Sigmoid colon (tissue), 7 donors: ENCODE results near the gene SH3GL2. TPM values are rescaled to one million over a fixed set of nuclear protein-coding genes. Genes with fewer than 3 reads are reported as not detected.

Experiments used
- DNase-seq: peaks from one replicate; pipeline ENCODE4 v3.0.0-alpha.2; 2019
- H3K27ac ChIP-seq, 4 donors: fragments of 200-600 bp; sonication (generic); one replicate each; pipeline ENCODE4 v1.5.1; 2016 to 2019; ENCODE audit warnings: mild to moderate bottlenecking in 1 of 4
- H3K27me3 ChIP-seq, 3 donors: fragments of 200-600 bp; sonication (generic); one replicate each; pipeline ENCODE4 v1.5.1; 2019; ENCODE audit warnings: mild to moderate bottlenecking in 1 of 3
- H3K36me3 ChIP-seq, 4 donors: fragments of 200-600 bp; sonication (generic); one replicate each; pipeline ENCODE4 v1.5.1; 2016 to 2019
- H3K4me1 ChIP-seq, 4 donors: fragments of 200-600 bp; sonication (generic); one replicate each; pipeline ENCODE4 v1.5.1; 2017 to 2019
- H3K4me3 ChIP-seq, 4 donors: fragments of 200-600 bp; sonication (generic); one replicate each; pipeline ENCODE4 v1.5.1; 2017 to 2019; ENCODE audit warnings: mild to moderate bottlenecking in 2 of 4, moderate library complexity in 1 of 4
- H3K9me3 ChIP-seq, 4 donors: fragments of 200-600 bp in 3 of 4; sonication (generic) in 3 of 4; one replicate each; pipeline versions ENCODE4 v1.5.1 to v1.6.1; 2013 to 2019
- EP300 ChIP-seq, 4 donors: sonication (generic); formaldehyde crosslinking; IDR thresholded peaks; one replicate each; pipeline ENCODE4 v1.6.1; 2017; ENCODE audit warnings: antibody characterized with exemption in 4 of 4
- POLR2A ChIP-seq, 2 donors: fragments of 450-650 bp; IDR thresholded peaks; one replicate each; pipeline ENCODE4 v1.6.1; 2016; ENCODE audit warnings: antibody characterized with exemption in 2 of 2, mild to moderate bottlenecking in 2 of 2, moderate library complexity in 2 of 2
- POLR2AphosphoS5 ChIP-seq, 4 donors: sonication (generic); formaldehyde crosslinking; IDR thresholded peaks; one replicate each; pipeline ENCODE4 v1.6.1; 2017; ENCODE audit warnings: antibody characterized with exemption in 4 of 4
- WGBS, 2 donors: extraction: QIAGEN DNeasy Blood & Tissue Kit; methylation state at CpG; one replicate each; pipeline ENCODE4 v1.1.7; 2013; 5-methylcytosine and 5-hydroxymethylcytosine counted together
- intact Hi-C: fragments of 100-400 bp; cut with DNase I; formaldehyde crosslinking; loops from one replicate; pipeline ENCODE4 v1.15.1; 2023
- polyA plus RNA-seq, 3 donors: library from polyadenylated mRNA; stranded (reverse); fragments of 200-250 nt; gene quantifications; one replicate each; pipeline ENCODE4 v1.2.3, GENCODE V29; 2013
- total RNA-seq, 4 donors: library from RNA; depleted of rRNA; stranded (reverse); fragments of >200 nt; gene quantifications; one replicate each; pipeline ENCODE4 v1.1.0, GENCODE V29; 2016
- TF ChIP-seq, protein P1 (sequence below), 4 experiments: fragments of 450-650 bp in 3 of 4; fragments of 200-600 bp in 1 of 4; IDR thresholded peaks; one replicate each; pipeline ENCODE4 v1.5.1; 2016 to 2019; ENCODE audit warnings: antibody characterized with exemption in 4 of 4, mild to moderate bottlenecking in 3 of 4, moderate library complexity in 2 of 4
- donor health status: healthy with polysubstance abuse.
- donor health status: Bipolar disorder and iron deficiency.
- donor health status: healthy.

The SH3GL2 gene
- total and polyA plus RNA-seq, 7 donors: 0.23 to 0.82 (median 0.68) TPM

DNA sequence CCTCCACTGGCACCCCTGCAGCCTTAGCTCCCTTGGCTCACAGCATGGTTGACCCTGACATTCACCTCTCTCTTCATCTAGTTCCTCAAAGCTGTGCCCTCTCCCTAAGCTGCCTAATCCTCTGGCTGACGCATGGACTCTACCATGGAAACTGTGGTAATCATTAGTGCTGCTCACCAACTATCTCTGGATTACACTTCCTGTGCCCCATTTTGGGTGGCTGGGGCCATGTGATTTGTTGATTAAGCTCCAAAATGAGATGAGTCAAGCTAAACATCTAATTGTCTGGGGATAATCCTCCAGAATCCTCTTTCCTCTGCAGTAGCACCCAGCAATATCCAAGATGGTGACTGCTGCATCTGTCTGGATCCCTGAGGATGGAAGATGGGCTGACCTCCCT lies 264.4 kb downstream of the SH3GL2 start:
- 90 to 97% methylated on average over 1 of the region's 1 CpG for WGBS, 2 donors
- intact Hi-C loops: no loop called here
- Histone ChIP-seq H3K4me1 (no peaks in the 10 kb centered on the region), H3K4me3 (no peak overlapping the region), H3K36me3 (no peaks in the 10 kb centered on the region), H3K9me3 (no peaks in the 10 kb centered on the region), H3K27me3 (no peaks in the 10 kb centered on the region), H3K27ac (no peak overlapping the region)
- TF ChIP-seq, protein P1, sequence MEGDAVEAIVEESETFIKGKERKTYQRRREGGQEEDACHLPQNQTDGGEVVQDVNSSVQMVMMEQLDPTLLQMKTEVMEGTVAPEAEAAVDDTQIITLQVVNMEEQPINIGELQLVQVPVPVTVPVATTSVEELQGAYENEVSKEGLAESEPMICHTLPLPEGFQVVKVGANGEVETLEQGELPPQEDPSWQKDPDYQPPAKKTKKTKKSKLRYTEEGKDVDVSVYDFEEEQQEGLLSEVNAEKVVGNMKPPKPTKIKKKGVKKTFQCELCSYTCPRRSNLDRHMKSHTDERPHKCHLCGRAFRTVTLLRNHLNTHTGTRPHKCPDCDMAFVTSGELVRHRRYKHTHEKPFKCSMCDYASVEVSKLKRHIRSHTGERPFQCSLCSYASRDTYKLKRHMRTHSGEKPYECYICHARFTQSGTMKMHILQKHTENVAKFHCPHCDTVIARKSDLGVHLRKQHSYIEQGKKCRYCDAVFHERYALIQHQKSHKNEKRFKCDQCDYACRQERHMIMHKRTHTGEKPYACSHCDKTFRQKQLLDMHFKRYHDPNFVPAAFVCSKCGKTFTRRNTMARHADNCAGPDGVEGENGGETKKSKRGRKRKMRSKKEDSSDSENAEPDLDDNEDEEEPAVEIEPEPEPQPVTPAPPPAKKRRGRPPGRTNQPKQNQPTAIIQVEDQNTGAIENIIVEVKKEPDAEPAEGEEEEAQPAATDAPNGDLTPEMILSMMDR (IDR thresholded peaks at IDR 0.05): no peak
- TF ChIP-seq EP300 (IDR thresholded peaks at IDR 0.05) (no peak), POLR2A (IDR thresholded peaks at IDR 0.05) (no peak), POLR2AphosphoS5 (IDR thresholded peaks at IDR 0.05) (no peak)
- DNase-seq: no peak
